ENCODE measurements around the gene CAPN11.

GRCh38 chr6:44169886-44170570, 11.4 kb downstream of the CAPN11 start:
- TF ChIP-seq TAF1 (conservative IDR thresholded peaks at IDR 0.05) (no peak), RXRA (IDR thresholded peaks at IDR 0.05) (no peak)

All from liver (tissue), 2 donors.